Measurements from ENCODE around the gene RAD51B.
"Not testable (repeated sequence)": the region's sequence is repeated elsewhere in the genome, so short reads cannot be mapped to it uniquely, and the experiment has no call there.

The RAD51B gene

GRCh38 chr14:68761391-68761790, 941.8 kb downstream of the RAD51B start:
- no peak overlapping the region for H3K27ac ChIP-seq
- H3K9me3 ChIP-seq (ENCODE audit: low read depth, low read length): no peaks in the 10 kb centered on the region
- no peak overlapping the region for H3K9ac ChIP-seq (ENCODE audit: insufficient read length)
- H3K36me3 ChIP-seq (ENCODE audit: insufficient read depth, low read length): no peaks in the 10 kb centered on the region
- TF ChIP-seq EZH2 (IDR thresholded peaks at IDR 0.05) (no peak), FOXP2 (optimal IDR thresholded peaks at IDR 0.05; ENCODE audit: control extremely low read depth, extremely low read length, insufficient read depth) (no peak), POLR2AphosphoS5 (IDR thresholded peaks at IDR 0.05; ENCODE audit: borderline replicate concordance, low read depth, low read length) (no peak)
- H3K4me3 ChIP-seq: no peak overlapping the region
- DNase-seq (ENCODE audit: low read depth, low spot score): no peak

- Histone ChIP-seq H3K9me3 (ENCODE audit: low read depth, low read length) (no peaks in the 10 kb centered on the region), H3K27ac (no peak overlapping the region), H3K4me3 (no peak overlapping the region), H3K9ac (ENCODE audit: insufficient read length) (no peak overlapping the region), H3K36me3 (ENCODE audit: insufficient read depth, low read length) (no peaks in the 10 kb centered on the region)
- DNase-seq (ENCODE audit: low read depth, low spot score): no peak
- TF ChIP-seq FOXP2 (optimal IDR thresholded peaks at IDR 0.05; ENCODE audit: control extremely low read depth, extremely low read length, insufficient read depth) (no peak), POLR2AphosphoS5 (IDR thresholded peaks at IDR 0.05; ENCODE audit: borderline replicate concordance, low read depth, low read length) (no peak), EZH2 (IDR thresholded peaks at IDR 0.05) (no peak)
Measured at GRCh38 chr14:68762953-68763764, 943.6 kb downstream of the RAD51B start.

DNA sequence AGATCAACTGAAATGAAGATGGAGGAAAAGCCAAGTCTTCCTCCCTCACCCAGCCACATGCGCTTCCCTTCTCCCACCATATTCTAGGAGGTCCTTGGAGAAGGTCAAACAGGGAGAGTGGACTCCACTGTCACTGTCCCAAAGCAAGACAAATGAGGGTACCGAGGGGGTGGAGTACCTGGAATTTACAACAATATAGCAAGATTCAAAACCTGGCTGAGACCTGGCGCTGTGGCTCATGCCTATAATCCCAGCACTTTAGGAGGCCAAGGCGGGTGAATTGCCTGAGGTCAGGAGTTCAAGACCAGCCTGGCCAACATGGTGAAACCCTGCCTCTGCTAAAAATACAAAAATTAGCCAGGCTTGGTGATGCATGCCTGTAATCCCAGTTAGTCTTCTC, 944.3 kb downstream of the RAD51B start:
- H3K4me3 ChIP-seq; DNase-seq (ENCODE audit: low read depth, low spot score); H3K36me3 ChIP-seq (ENCODE audit: insufficient read depth, low read length); H3K9me3 ChIP-seq (ENCODE audit: low read depth, low read length); H3K27ac ChIP-seq; H3K9ac ChIP-seq (ENCODE audit: insufficient read length): not testable (repeated sequence)

GRCh38 chr14:68766299-68767247, 947.0 kb downstream of the RAD51B start:
- no peak overlapping the region for H3K27ac ChIP-seq
- H3K4me3 ChIP-seq: no peak overlapping the region
- no peaks in the 10 kb centered on the region for H3K9me3 ChIP-seq (ENCODE audit: low read depth, low read length)
- TF ChIP-seq POLR2AphosphoS5 (IDR thresholded peaks at IDR 0.05; ENCODE audit: borderline replicate concordance, low read depth, low read length): no peak
- TF ChIP-seq FOXP2 (optimal IDR thresholded peaks at IDR 0.05; ENCODE audit: control extremely low read depth, extremely low read length, insufficient read depth): no peak
- no peak for TF ChIP-seq EZH2 (IDR thresholded peaks at IDR 0.05)
- no peak for DNase-seq (ENCODE audit: low read depth, low spot score)
- H3K36me3 ChIP-seq (ENCODE audit: insufficient read depth, low read length): no peaks in the 10 kb centered on the region
- no peak overlapping the region for H3K9ac ChIP-seq (ENCODE audit: insufficient read length)

GRCh38 chr14:68767248-68767645, 947.7 kb downstream of the RAD51B start:
- TF ChIP-seq FOXP2 (optimal IDR thresholded peaks at IDR 0.05; ENCODE audit: control extremely low read depth, extremely low read length, insufficient read depth): no peak
- no peak for TF ChIP-seq EZH2 (IDR thresholded peaks at IDR 0.05)
- TF ChIP-seq POLR2AphosphoS5 (IDR thresholded peaks at IDR 0.05; ENCODE audit: borderline replicate concordance, low read depth, low read length): no peak
- Histone ChIP-seq H3K4me3 (no peak overlapping the region), H3K27ac (no peak overlapping the region), H3K9me3 (ENCODE audit: low read depth, low read length) (no peaks in the 10 kb centered on the region), H3K36me3 (ENCODE audit: insufficient read depth, low read length) (no peaks in the 10 kb centered on the region), H3K9ac (ENCODE audit: insufficient read length) (no peak overlapping the region)
- DNase-seq (ENCODE audit: low read depth, low spot score): no peak

DNA sequence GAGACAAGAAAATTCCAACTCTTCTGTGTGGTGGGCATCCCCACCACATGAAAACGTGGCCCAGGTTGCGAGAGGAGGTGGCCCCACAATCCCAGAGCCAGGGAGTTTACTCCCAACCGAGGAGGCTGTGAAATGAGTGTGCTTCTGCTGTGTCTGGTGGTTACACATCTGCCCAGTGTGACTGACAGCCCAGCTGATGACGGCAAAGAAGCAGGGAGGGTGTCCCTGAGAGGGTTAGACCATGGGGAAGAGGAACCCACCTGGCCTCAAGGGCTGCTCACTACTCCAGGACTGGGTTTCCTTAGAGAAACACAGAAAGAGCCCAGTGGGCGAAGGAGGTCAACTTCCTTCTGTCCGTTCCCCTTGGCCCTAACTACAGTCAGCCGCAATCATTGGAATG, 948.7 kb downstream of the RAD51B start:
- Histone ChIP-seq H3K27ac (no peak overlapping the region), H3K9ac (ENCODE audit: insufficient read length) (no peak overlapping the region), H3K9me3 (ENCODE audit: low read depth, low read length) (no peaks in the 10 kb centered on the region), H3K4me3 (no peak overlapping the region), H3K36me3 (ENCODE audit: insufficient read depth, low read length) (no peaks in the 10 kb centered on the region)
- no peak for TF ChIP-seq POLR2AphosphoS5 (IDR thresholded peaks at IDR 0.05; ENCODE audit: borderline replicate concordance, low read depth, low read length)
- no peak for TF ChIP-seq EZH2 (IDR thresholded peaks at IDR 0.05)
- TF ChIP-seq FOXP2 (optimal IDR thresholded peaks at IDR 0.05; ENCODE audit: control extremely low read depth, extremely low read length, insufficient read depth): no peak
- DNase-seq (ENCODE audit: low read depth, low spot score): no peak

GRCh38 chr14:68770051-68770450, 950.5 kb downstream of the RAD51B start:
- no peaks in the 10 kb centered on the region for H3K9me3 ChIP-seq (ENCODE audit: low read depth, low read length)
- no peak for TF ChIP-seq FOXP2 (optimal IDR thresholded peaks at IDR 0.05; ENCODE audit: control extremely low read depth, extremely low read length, insufficient read depth)
- TF ChIP-seq POLR2AphosphoS5 (IDR thresholded peaks at IDR 0.05; ENCODE audit: borderline replicate concordance, low read depth, low read length): no peak
- no peak for TF ChIP-seq EZH2 (IDR thresholded peaks at IDR 0.05)
- no peak overlapping the region for H3K9ac ChIP-seq (ENCODE audit: insufficient read length)
- H3K27ac ChIP-seq: no peak overlapping the region
- H3K36me3 ChIP-seq (ENCODE audit: insufficient read depth, low read length): no peaks in the 10 kb centered on the region
- no peak overlapping the region for H3K4me3 ChIP-seq
- DNase-seq (ENCODE audit: low read depth, low spot score): no peak

DNA sequence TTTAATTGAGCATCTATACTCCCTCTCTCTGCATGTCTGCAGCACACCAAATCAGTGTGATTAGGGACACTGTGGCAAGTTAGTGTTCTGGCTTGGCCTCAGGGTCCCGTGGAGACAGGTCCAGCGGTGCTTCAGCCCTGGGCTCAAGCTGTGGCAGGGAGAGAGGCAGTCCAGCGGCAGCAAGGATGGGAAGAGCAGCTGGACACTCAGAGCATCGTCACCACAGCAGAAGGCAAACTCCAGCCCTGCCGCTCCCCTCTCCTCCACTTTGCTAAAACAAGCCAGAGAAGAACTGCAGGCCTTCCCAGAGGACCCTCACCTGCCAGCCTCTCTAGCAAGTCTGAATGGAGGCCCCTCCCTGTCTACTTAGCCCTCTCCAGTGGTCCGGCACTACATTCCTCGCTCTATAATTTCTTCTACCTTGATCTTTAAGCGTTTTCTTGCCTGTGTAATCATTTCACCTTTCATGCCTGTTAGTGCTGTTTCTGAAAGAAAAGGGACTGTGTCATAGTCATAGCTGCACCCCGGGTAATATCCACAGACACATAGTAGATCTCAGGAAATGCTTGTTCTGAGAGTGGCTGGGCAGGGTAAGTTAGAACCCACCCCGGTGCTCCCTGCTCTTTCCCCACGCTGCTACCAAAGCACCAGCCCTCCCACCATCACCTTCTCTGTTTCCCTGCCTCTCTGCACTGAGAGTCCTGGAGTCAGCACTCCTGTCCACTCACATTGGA, 951.1 kb downstream of the RAD51B start:
- Histone ChIP-seq H3K27ac (no peak overlapping the region), H3K36me3 (ENCODE audit: insufficient read depth, low read length) (no peaks in the 10 kb centered on the region)
- TF ChIP-seq POLR2AphosphoS5 (IDR thresholded peaks at IDR 0.05; ENCODE audit: borderline replicate concordance, low read depth, low read length) (no peak), EZH2 (IDR thresholded peaks at IDR 0.05) (no peak), FOXP2 (optimal IDR thresholded peaks at IDR 0.05; ENCODE audit: control extremely low read depth, extremely low read length, insufficient read depth) (no peak)

More for the DNA sequence above, 951.1 kb downstream of the RAD51B start:
- Histone ChIP-seq H3K4me3 (no peak overlapping the region), H3K9ac (ENCODE audit: insufficient read length) (no peak overlapping the region), H3K9me3 (ENCODE audit: low read depth, low read length) (no peaks in the 10 kb centered on the region)
- no peak for DNase-seq (ENCODE audit: low read depth, low spot score)
